Measurements from ENCODE around the gene ZC3HAV1L.
"Not testable (repeated sequence)": the region's sequence is repeated elsewhere in the genome, so short reads cannot be mapped to it uniquely, and the experiment has no call there.

The ZC3HAV1L gene

GRCh38 chr7:139022286-139022685 lies 13.6 kb downstream of the ZC3HAV1L start:
- no peak for DNase-seq (ENCODE audit: low read depth in 2 of 2, low spot score in 1 of 2)

DNA sequence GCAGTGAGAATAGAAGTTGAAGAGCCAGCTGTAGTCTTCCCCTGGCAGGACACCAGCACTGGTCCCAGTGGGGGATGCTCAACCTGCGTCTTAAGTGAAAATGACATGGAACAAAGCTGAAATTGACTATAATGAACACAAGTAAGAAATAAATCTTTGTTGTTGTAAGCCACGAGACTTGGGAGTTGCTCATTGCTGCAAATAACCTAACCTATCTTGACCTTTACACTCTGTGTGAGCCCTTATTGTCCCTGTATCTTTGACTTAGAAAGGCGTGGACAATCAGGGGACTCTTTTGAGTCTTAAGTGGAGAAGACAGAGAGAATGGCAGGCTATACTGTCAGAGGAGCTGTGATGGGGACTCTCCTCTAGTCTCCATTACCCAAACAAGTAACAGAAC lies 16.9 kb downstream of the ZC3HAV1L start:
- DNase-seq (ENCODE audit: low read depth in 2 of 2, low spot score in 1 of 2), result no peak

- DNase-seq (ENCODE audit: low read depth in 2 of 2, low spot score in 1 of 2), result peak; percentile 28 to 32
These were observed 18.8 kb downstream of the ZC3HAV1L start for GRCh38 chr7:139016931-139017511.

DNA sequence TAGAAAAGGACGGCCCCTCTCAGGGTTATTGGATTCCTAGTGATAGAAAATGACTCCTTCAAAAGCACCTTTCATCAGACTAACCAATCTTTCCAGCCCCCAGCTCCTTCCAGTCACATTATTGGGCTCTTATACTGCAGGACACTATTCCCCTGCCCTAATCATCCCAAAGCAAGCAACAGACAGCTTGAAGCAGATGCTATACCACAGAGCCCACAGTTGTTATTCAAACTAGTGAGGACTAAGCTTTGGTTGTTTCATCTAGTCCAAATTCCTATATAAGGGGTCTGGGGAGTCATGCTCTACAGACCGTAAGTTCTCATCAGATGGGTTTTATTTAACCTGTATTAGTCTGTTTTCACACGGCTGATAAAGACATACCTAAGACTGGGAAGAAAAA lies 24.5 kb downstream of the ZC3HAV1L start:
- DNase-seq (ENCODE audit: low read depth in 2 of 2, low spot score in 1 of 2), result no peak

DNA sequence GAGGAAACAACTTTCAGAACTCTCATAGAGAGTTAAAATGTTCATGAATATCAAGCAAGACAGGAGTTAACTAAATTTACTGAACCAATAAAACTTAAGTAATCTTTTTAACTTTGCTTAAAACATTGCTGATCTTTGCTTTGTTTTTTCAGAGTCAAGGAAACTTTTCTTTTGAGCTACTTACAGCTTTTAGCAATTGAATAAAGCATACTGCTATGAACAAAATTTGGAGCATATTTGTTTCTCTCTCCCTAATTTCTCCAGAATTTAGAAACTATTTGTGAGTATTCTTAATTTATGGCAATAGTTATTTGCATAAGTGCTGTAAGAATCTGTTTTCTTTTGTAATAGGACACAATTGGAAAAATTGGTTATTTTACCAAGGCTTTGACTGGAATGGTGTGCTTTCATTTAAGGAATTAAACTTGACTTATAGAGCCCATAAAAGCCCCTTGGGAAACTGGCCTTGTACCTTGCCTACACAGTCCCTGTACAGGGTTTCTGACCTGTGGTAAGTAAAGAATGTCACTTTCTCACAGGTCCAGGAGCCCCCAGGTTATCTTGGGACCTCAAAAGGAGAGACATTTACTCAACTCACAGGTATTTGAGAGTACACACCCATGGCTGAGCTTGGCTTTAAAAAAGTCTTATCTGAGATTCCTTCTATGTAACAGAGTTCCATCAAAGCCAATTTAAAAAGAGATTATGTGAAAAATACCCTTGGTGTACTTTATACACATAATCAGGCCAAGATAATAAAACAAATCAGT lies 31.3 kb downstream of the ZC3HAV1L start:
- DNase-seq (ENCODE audit: low read depth in 2 of 2, low spot score in 1 of 2), result no peak

DNA sequence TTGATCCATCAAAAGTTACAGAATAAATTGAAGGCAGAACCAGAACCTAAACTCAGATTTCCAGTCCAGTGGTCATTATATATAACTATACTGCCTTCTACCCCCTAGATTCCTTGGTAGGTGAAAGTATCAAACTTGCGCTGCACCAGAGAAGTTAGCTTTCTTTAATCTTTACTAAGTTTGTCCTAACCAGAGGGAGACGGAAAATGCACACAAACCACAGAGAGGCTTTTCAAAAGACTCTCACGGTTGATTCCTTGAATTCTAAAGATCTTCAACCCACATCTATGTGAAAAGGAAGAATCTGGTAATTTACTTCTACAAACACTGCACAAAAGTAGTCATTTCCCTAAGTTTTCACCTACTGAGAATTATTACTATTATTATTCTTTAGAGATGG lies 36.4 kb downstream of the ZC3HAV1L start:
- DNase-seq (ENCODE audit: low read depth in 2 of 2, low spot score in 1 of 2), result no peak

DNA sequence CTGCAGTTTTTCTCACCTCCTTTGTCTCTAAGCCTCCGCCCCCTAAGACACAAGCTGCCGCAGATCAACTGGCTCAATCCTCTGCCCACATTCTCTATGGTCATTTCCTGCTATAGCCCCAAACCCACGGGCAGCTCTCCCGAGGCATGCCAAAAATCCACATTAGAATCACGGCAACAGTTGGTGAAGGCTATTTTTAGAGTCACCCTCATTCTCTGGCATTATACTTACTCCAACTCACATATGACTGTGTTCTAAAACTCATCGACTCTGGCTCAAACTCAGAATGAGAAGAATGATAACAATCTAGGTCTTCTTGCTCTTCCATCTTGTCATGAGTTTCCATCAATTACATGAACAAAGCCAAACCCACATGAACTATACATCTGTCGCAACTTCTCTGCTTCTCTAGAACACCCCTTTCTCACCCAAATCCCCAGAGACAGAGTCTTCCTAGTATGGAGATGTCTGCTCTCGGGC lies 43.8 kb downstream of the ZC3HAV1L start:
- DNase-seq (ENCODE audit: low read depth in 2 of 2, low spot score in 1 of 2), result no peak

GRCh38 chr7:138987686-138988085 lies 48.2 kb downstream of the ZC3HAV1L start:
- DNase-seq (ENCODE audit: low read depth in 2 of 2, low spot score in 1 of 2), result no peak

DNA sequence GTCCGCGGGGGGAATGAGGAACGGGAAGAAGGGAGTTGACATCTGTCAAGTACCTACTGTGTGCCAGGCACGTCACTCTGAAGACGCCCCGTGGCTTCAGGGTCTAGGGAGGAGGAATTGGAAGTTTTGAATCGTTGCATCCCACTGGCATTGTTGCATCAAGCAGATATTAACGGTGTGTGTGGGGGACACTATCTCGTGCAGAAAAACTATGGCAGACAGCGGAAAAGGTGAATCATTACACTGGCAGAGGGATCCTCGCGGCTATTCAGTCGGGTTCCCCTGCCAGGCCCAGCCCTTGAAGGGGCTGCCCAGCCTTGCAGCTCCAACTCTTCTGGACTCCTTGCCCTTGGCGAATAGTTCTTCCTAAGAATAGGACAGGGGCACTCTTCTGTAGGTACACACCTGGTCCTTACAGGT lies 53.6 kb downstream of the ZC3HAV1L start:
- no peak for DNase-seq (ENCODE audit: low read depth in 2 of 2, low spot score in 1 of 2)

DNA sequence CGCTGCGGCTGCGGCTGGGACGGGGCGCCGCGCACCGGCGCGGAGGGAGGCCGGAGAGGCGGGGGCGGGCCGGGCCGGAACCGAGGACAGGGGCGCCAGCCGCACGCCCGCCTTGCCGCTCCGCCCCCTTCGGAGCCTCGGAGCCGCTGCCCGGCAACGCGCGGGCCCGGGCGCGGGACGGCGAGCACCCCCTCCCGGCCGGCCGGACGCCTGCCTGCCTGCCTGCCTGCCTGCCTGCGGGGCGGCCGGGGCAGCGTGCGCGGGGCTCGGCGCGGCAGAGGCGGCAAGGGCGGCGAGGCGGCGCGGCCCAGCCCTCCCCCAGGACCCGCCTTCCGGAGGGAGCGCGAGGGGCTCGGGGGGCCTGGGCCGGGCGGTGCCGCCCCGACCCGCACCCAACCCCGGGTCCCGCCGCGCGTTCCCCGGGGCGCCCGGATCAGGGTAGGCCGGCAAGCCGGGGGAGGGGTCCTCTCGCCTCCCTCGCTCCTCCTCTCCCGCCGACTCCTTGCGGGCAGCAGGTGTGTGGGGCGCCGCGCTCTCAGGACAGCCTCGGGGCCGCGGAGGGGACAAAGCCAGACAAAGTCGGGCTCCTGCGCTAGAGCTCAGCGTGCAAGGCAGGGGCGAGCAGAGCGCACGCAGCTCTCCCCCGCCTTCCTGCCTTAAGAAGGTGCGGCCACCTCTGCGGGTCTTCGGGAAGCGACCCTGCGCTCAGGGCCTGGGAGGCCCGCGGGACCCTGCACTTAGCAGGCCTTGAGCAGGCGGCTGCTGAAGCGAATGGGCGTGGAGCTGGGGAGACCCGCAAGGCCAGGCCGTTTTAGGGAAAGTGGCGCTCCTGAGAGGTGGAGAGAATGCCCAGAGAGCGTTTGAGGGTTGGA lies 54.3 kb downstream of the ZC3HAV1L start, which contains the start of gene KIAA1549:
Gene KIAA1549, minus strand, starts transcription at position 58 of the 872 bp plus-strand sequence. CDS start 120 bp downstream, outside the sequence.
- peak in 1 of 2 donors; percentile 13 for DNase-seq (ENCODE audit: low read depth in 2 of 2, low spot score in 1 of 2)

DNA sequence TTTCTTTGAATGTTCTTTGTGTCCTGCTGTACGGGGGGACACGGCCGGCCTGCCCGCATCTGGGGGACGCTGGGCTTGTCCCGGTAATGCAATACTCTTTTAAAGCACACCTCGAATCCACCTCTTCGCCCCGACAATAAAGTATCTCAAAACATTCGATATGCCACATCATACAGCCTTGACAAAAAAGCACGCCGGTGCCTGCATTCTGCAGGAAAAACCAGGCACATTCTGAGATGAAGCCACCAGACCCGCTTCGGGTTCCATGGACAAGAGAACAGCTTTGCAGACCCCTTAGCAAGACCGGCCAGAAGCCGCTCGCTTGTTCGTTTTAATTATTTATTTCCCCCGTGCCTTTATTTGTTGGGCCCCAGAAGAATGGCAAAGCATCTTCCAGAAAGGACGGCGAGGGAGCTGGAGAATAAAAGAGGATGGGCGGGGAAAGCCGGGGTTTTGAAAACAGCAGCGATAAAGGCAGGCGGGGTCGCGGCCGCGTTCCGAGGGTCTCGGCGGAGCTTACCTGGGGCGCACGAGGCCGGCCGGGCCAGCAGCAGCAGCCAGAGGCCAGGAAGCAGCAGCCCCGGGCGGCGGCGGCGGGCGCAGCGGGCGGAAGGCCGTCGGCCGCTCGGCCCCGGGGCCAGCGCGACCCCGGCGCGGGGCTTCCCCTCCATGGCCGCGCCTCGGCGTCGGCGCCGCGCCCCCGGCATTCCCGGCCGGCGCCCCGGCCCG lies 55.1 kb downstream of the ZC3HAV1L start:
- no peak for DNase-seq (ENCODE audit: low read depth in 2 of 2, low spot score in 1 of 2)

- DNase-seq (ENCODE audit: low read depth in 2 of 2, low spot score in 1 of 2), result no peak
These were observed 55.8 kb downstream of the ZC3HAV1L start for GRCh38 chr7:138979988-138980562.

GRCh38 chr7:138979226-138979979 lies 56.4 kb downstream of the ZC3HAV1L start:
- no peak for DNase-seq (ENCODE audit: low read depth in 2 of 2, low spot score in 1 of 2)

GRCh38 chr7:138978541-138979184 lies 57.2 kb downstream of the ZC3HAV1L start:
- no peak for DNase-seq (ENCODE audit: low read depth in 2 of 2, low spot score in 1 of 2)

DNA sequence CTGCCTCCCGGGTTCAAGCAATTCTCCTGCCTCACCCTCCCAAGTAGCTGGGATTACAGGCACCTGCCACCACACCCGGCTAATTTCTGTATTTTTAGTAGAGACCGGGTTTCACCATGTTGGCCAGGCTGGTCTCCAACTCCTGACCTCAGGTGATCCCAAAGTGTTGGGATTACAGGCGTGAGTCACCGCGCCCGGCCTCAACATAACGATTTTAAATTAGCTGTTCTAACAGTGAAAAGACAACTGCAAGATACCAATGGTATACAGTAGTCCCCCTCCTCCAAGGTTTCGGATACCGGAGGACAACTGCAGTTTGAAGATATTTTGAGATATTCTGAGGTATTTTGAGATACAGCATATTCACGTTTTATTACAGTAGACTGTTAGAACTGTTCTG lies 59.7 kb downstream of the ZC3HAV1L start:
- not testable (repeated sequence) for DNase-seq (ENCODE audit: low read depth in 2 of 2, low spot score in 1 of 2)

Measured in stimulated activated CD8-positive, alpha-beta memory T cell treated with anti-CD3 and anti-CD28 coated beads, Interleukin-4, amount 100 ng/mL, for 4 hours (primary cell).